H1 (cell line): Measurements from ENCODE around the gene RALGAPB. TPM values are rescaled to one million over a fixed set of nuclear protein-coding genes. Genes with fewer than 3 reads are reported as not detected.

Source experiments
- RAD21 ChIP-seq, 2 experiments: IDR thresholded peaks in 1 of 2; conservative IDR thresholded peaks in 1 of 2; 2 replicates each; pipeline ENCODE4 v1.6.1; 2011; ENCODE audit warnings: low read depth in 2 of 2, low read length in 2 of 2, improper control_type of control experiment in 1 of 2, inconsistent platforms in 1 of 2, mild to moderate bottlenecking in 1 of 2, moderate library complexity in 1 of 2
- RFX5 ChIP-seq: IDR thresholded peaks from 2 replicates; pipeline ENCODE4 v1.6.1; 2011; ENCODE audit warnings: low read depth, low read length, improper control_type of control experiment, borderline replicate concordance
- SUZ12 ChIP-seq: fragments of 200-600 bp; sonication (generic); IDR thresholded peaks from 2 replicates; pipeline ENCODE4 v1.6.1; 2012; ENCODE audit warnings: mild to moderate bottlenecking, inconsistent platforms, low read length, moderate library complexity, mixed read lengths
- USF2 ChIP-seq: IDR thresholded peaks from 2 replicates; pipeline ENCODE4 v1.6.1; 2011; ENCODE audit warnings: low read length, improper control_type of control experiment
- polyA plus RNA-seq, 7 experiments: library from polyadenylated mRNA; depleted of rRNA in 3 of 7; stranded (reverse) in 5 of 7; unstranded in 2 of 7; fragments of >200 nt in 5 of 7; fragments of 200-250 nt in 2 of 7; gene quantifications; 1 replicate in 5 of 7; 2 replicates in 1 of 7; 4 replicates in 1 of 7; pipeline versions ENCODE4 v1.2.1 to v1.2.3, GENCODE V29; 2011 to 2013; ENCODE audit warnings: missing spikeins in 2 of 7, mixed read lengths in 2 of 7
- total RNA-seq: library from RNA; stranded (reverse); fragmentation: NEBNext Ultra II Directional; extraction: Animal tissue kit (Norgen Biotek cat#: 25700); gene quantifications from 2 replicates; pipeline ENCODE4 v1.2.1, GENCODE V29; 2021

RALGAPB gene
- total and polyA plus RNA-seq, 2 of the 8 experiments (the other 6 are each of a cell fraction or from before 2014, with no cell fraction given), result 10.6 to 35.1 TPM

GRCh38 chr20:38537176-38537575 lies 64.5 kb downstream of the RALGAPB start (continued):
- no peak for TF ChIP-seq USF2
- TF ChIP-seq RFX5, result no peak
- no peak for TF ChIP-seq SUZ12
- TF ChIP-seq RAD21 (IDR thresholded peaks at IDR 0.05 in 1 of 2, conservative IDR thresholded peaks at IDR 0.05 in 1 of 2; ENCODE audit: low read depth in 2 of 2, low read length in 2 of 2), result no peak
